Endodermal cell (in vitro differentiated cells): ENCODE results near the gene HOXD4. TPM values are rescaled to one million over a fixed set of nuclear protein-coding genes. Genes with fewer than 3 reads are reported as not detected.
A peak's percentile ranks its signal among the peaks of the same experiment; 100 is the strongest.

ENCODE experiments used
- DNase-seq: peaks from one replicate; pipeline ENCODE4 v3.0.0-alpha.2; 2017
- H3K27ac ChIP-seq: 2 replicates; pipeline ENCODE4 v1.5.1; 2013; ENCODE audit warnings: mild to moderate bottlenecking, low read depth, low read length, moderate library complexity
- H3K27me3 ChIP-seq: 2 replicates; pipeline ENCODE4 v1.6.1; 2013; ENCODE audit warnings: mild to moderate bottlenecking, low read length, moderate library complexity; ENCODE audit not compliant: insufficient read depth, control insufficient read depth, poor library complexity, severe bottlenecking
- H3K36me3 ChIP-seq: 2 replicates; pipeline ENCODE4 v1.7.0; 2013; ENCODE audit warnings: mild to moderate bottlenecking, low read length, moderate library complexity; ENCODE audit not compliant: control insufficient read depth, insufficient read depth
- H3K4me1 ChIP-seq: one replicate; pipeline ENCODE4 v1.7.0; 2013; ENCODE audit warnings: low read length; ENCODE audit not compliant: control insufficient read depth, insufficient read depth
- H3K4me3 ChIP-seq: 2 replicates; pipeline ENCODE4 v1.5.1; 2013; ENCODE audit warnings: mild to moderate bottlenecking, low read length, moderate library complexity
- H3K9ac ChIP-seq: 2 replicates; pipeline ENCODE4 v1.6.1; 2013; ENCODE audit warnings: mild to moderate bottlenecking, low read length, moderate library complexity; ENCODE audit not compliant: poor library complexity, severe bottlenecking; ENCODE audit errors: extremely low read depth
- H3K9me3 ChIP-seq: 2 replicates; pipeline ENCODE4 v1.6.1; 2013; ENCODE audit warnings: mild to moderate bottlenecking, low read length, moderate library complexity; ENCODE audit not compliant: control insufficient read depth
- H3K27ac Mint-ChIP-seq: 2 replicates; pipeline ENCODE4 v1.8.0; 2020; ENCODE audit warnings: mixed read lengths
- H3K27me3 Mint-ChIP-seq: 2 replicates; pipeline ENCODE4 v1.8.0; 2021; ENCODE audit warnings: mild to moderate bottlenecking, mixed read lengths; ENCODE audit not compliant: insufficient read depth
- H3K36me3 Mint-ChIP-seq: 2 replicates; pipeline ENCODE4 v1.8.0; 2020; ENCODE audit warnings: low read depth, mixed read lengths
- H3K4me1 Mint-ChIP-seq: 2 replicates; pipeline ENCODE4 v1.8.0; 2020; ENCODE audit warnings: mixed read lengths
- H3K4me3 Mint-ChIP-seq: 2 replicates; pipeline ENCODE4 v1.8.0; 2020; ENCODE audit warnings: mild to moderate bottlenecking, moderate library complexity, mixed read lengths
- H3K9me3 Mint-ChIP-seq: 2 replicates; pipeline ENCODE4 v1.8.0; 2020; ENCODE audit warnings: mild to moderate bottlenecking, mixed read lengths
- WGBS, 2 experiments: methylation state at CpG; one replicate each; pipeline versions ENCODE4 v1.1.5 to v1.1.7; 2013; ENCODE audit warnings: missing lambda C conversion rate in 2 of 2, mixed read lengths in 1 of 2; ENCODE audit not compliant: insufficient coverage in 1 of 2, insufficient read length in 1 of 2; 5-methylcytosine and 5-hydroxymethylcytosine counted together
- total RNA-seq, 2 donors: library from RNA; stranded (reverse); fragmentation: NEBNext Ultra II Directional in 1 of 2; extraction: Animal tissue kit (Norgen Biotek cat#: 25700) in 1 of 2; gene quantifications; 2 replicates in 1 of 2; 3 replicates in 1 of 2; pipeline ENCODE4 v1.2.1, GENCODE V29; 2021
- TF ChIP-seq, protein P1 (sequence below): fragments of 200-600 bp; sonication (generic); conservative IDR thresholded peaks from 2 replicates; pipeline ENCODE4 v1.5.0; 2021; ENCODE audit warnings: antibody characterized with exemption, mild to moderate bottlenecking

Gene HOXD4
- total RNA-seq, 2 donors from 2014 or later, result not detected

DNA sequence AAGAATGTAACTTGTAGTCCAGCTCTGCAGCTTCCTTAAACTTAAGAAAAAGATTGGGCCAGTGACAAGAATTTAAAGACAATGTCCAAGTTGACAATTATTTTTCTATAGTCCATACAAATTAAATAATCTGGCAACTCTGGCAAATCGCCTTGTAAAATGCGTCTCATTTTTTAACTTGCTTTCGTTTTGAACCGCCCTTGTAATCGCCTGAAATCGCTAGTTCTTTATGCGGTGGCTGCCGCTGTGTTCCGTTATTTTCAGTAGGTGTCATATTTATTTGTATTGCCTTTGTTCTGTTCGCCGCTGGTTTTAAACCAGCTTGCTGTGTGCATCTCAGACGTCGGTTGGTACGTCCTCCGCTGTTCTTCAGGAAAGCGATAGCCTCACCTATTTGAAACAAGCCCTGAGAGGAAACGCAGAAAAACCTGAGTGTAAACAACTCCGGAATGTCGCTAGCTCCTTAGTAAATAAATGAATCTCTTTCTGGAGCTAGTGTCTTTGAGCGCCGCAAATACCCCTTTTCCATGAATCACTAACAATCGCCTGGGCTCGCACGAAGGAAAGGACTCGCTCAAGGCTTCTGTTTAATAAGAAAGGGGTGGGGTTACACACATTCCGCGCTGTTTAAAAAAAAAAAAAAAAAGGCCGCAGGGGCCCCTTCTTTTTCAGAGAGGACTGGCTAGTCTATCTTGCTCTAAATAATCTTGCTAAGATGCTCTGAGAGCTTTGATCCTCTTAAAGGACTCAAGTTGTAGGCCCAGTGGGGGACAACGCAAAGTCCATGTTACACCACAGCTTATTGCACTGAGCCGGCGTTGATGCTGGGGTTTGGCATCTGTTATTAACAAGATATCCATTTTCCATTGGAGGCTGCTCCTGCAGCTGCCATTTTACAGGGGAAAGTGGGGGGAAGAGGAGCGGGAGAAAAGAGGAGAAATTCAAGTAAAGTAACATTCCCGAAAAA, 18.9 kb upstream of the HOXD4 start:
- Mint-ChIP-seq H3K27ac (no peak overlapping the region), H3K27me3 (peaks cover 96% of the 10 kb centered on the region)

DNA sequence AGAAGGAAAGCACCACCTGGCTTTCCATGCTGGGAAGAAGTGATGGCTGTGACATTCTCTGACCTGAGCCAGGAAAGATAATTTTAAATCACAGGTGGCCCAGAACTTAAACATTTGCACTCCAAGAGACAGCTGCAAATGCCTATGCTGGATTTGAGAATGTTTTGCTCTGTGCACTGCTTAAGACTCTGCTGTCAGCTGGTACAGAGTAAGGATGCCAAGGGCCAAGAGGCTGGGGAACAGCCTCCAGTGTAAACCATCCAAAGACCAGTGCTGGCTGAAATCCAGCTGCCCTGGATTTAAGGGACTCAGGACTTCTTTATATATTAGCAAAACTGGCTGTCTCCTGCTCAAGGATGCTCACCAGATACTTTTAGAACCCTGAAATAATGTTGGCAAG, 18.0 kb upstream of the HOXD4 start:
- no peaks in the 10 kb centered on the region for H3K36me3 Mint-ChIP-seq

More for the DNA sequence above, 18.9 kb upstream of the HOXD4 start:
- peak; percentile 53 for DNase-seq
- TF ChIP-seq, protein P1, sequence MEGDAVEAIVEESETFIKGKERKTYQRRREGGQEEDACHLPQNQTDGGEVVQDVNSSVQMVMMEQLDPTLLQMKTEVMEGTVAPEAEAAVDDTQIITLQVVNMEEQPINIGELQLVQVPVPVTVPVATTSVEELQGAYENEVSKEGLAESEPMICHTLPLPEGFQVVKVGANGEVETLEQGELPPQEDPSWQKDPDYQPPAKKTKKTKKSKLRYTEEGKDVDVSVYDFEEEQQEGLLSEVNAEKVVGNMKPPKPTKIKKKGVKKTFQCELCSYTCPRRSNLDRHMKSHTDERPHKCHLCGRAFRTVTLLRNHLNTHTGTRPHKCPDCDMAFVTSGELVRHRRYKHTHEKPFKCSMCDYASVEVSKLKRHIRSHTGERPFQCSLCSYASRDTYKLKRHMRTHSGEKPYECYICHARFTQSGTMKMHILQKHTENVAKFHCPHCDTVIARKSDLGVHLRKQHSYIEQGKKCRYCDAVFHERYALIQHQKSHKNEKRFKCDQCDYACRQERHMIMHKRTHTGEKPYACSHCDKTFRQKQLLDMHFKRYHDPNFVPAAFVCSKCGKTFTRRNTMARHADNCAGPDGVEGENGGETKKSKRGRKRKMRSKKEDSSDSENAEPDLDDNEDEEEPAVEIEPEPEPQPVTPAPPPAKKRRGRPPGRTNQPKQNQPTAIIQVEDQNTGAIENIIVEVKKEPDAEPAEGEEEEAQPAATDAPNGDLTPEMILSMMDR, result no peak
- no peak overlapping the region for H3K27ac ChIP-seq
- peaks cover 100% of the 10 kb centered on the region for H3K27me3 ChIP-seq
- H3K36me3 ChIP-seq, result no peaks in the 10 kb centered on the region
- H3K9me3 Mint-ChIP-seq, result no peaks in the 10 kb centered on the region
- 2 to 4% methylated on average over 21 to 33 of the region's 33 CpGs for WGBS, 2 experiments
- peaks cover 3% of the 10 kb centered on the region for H3K4me1 ChIP-seq
- no peak overlapping the region for H3K4me3 ChIP-seq
- H3K9me3 ChIP-seq, result no peaks in the 10 kb centered on the region
- no peaks in the 10 kb centered on the region for H3K36me3 Mint-ChIP-seq
- no peak overlapping the region for H3K4me3 Mint-ChIP-seq
- no peak overlapping the region for H3K9ac ChIP-seq
- H3K4me1 Mint-ChIP-seq, result peaks cover 12% of the 10 kb centered on the region

DNA sequence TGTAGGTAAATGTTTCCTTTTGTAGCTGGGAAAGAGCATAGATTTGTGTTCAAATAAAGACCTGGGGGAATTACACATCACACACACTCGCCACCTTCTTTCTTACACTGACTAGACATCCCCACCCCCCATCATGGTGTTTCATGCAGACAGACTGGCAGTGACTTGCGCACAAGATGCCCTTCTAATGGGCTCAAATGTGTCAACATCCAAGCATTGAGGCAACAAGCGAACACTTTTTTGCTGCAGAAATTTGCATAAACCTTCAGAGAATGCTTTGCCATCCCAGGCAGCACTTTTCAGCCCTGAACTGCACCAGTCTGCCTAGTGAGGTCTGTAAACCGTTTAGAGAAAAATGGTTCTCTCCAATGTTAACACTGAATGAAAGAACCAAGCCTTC, 17.3 kb upstream of the HOXD4 start:
- Histone ChIP-seq H3K27me3 (peaks cover 100% of the 10 kb centered on the region), H3K9ac (no peak overlapping the region), H3K36me3 (no peaks in the 10 kb centered on the region), H3K4me3 (no peak overlapping the region), H3K4me1 (peaks cover 3% of the 10 kb centered on the region), H3K27ac (no peak overlapping the region), H3K9me3 (peaks cover 12% of the 10 kb centered on the region)
- peaks cover 6% of the 10 kb centered on the region for H3K4me1 Mint-ChIP-seq
- H3K9me3 Mint-ChIP-seq, result no peaks in the 10 kb centered on the region
- TF ChIP-seq, protein P1, result no peak
- H3K27me3 Mint-ChIP-seq, result peaks cover 96% of the 10 kb centered on the region
- H3K4me3 Mint-ChIP-seq, result no peak overlapping the region
- DNase-seq, result peak; percentile 46
- WGBS, 2 experiments, result 5 to 7% methylated on average over 4 of the region's 4 CpGs
- no peaks in the 10 kb centered on the region for H3K36me3 Mint-ChIP-seq
- H3K27ac Mint-ChIP-seq, result no peak overlapping the region

More for the DNA sequence above, 18.0 kb upstream of the HOXD4 start:
- peaks cover 96% of the 10 kb centered on the region for H3K27me3 Mint-ChIP-seq
- no peak overlapping the region for H3K9ac ChIP-seq
- peaks cover 100% of the 10 kb centered on the region for H3K27me3 ChIP-seq
- H3K4me3 ChIP-seq, result no peak overlapping the region
- no peak overlapping the region for H3K27ac ChIP-seq
- TF ChIP-seq, protein P1, result no peak
- peaks cover 3% of the 10 kb centered on the region for H3K4me1 ChIP-seq
- H3K9me3 ChIP-seq, result peaks cover 8% of the 10 kb centered on the region
- H3K4me1 Mint-ChIP-seq, result peaks cover 7% of the 10 kb centered on the region
- H3K36me3 ChIP-seq, result no peaks in the 10 kb centered on the region
- no peaks in the 10 kb centered on the region for H3K9me3 Mint-ChIP-seq
- H3K4me3 Mint-ChIP-seq, result no peak overlapping the region
- no peak for DNase-seq
- H3K27ac Mint-ChIP-seq, result no peak overlapping the region
